Measurements from ENCODE around the gene IRF2BP1.

Gene IRF2BP1

GRCh38 chr19:45860359-45861259, 25.3 kb downstream of the IRF2BP1 start:
- DNase-seq: no peak

GRCh38 chr19:45854167-45854778, 31.7 kb downstream of the IRF2BP1 start:
- no peak for DNase-seq

- no peak for DNase-seq
Measured at GRCh38 chr19:45852983-45853382, 33.0 kb downstream of the IRF2BP1 start.

- DNase-seq: no peak
Measured at GRCh38 chr19:45852145-45852750, 33.7 kb downstream of the IRF2BP1 start.

GRCh38 chr19:45848922-45849321, 37.0 kb downstream of the IRF2BP1 start:
- DNase-seq: no peak

- no peak for DNase-seq
Measured at GRCh38 chr19:45847663-45848062, 38.3 kb downstream of the IRF2BP1 start.

- DNase-seq: no peak
Measured at GRCh38 chr19:45842198-45842597, 43.7 kb downstream of the IRF2BP1 start.

- DNase-seq: no peak
Measured at GRCh38 chr19:45834970-45835369, 51.0 kb downstream of the IRF2BP1 start.

Data from stimulated activated CD4-positive, alpha-beta T cell treated with anti-CD3 and anti-CD28 coated beads, Interleukin-2, amount 100 ng/mL, for 48 hours (primary cell).